Dedifferentiated amniotic fluid mesenchymal stem cell (primary cell): ENCODE data around the gene TRAPPC12.
"Not testable (repeated sequence)": the region's sequence is repeated elsewhere in the genome, so short reads cannot be mapped to it uniquely, and the experiment has no call there.

ENCODE experiments used
- DNase-seq: peaks from one replicate; pipeline ENCODE4 v3.0.0-alpha.2; 2016; ENCODE audit errors: extremely low spot score

The TRAPPC12 gene

GRCh38 chr2:3379647-3380534 lies at the start of gene TRAPPC12:
TSS of gene TRAPPC12 (plus strand) at chr2:3379694. CDS start at chr2:3387624, 7,930 bp downstream.
- DNase-seq: peak; percentile 84

- DNase-seq: no peak
Observed at GRCh38 chr2:3332133-3332532, 47.4 kb upstream of the TRAPPC12 start.

DNA sequence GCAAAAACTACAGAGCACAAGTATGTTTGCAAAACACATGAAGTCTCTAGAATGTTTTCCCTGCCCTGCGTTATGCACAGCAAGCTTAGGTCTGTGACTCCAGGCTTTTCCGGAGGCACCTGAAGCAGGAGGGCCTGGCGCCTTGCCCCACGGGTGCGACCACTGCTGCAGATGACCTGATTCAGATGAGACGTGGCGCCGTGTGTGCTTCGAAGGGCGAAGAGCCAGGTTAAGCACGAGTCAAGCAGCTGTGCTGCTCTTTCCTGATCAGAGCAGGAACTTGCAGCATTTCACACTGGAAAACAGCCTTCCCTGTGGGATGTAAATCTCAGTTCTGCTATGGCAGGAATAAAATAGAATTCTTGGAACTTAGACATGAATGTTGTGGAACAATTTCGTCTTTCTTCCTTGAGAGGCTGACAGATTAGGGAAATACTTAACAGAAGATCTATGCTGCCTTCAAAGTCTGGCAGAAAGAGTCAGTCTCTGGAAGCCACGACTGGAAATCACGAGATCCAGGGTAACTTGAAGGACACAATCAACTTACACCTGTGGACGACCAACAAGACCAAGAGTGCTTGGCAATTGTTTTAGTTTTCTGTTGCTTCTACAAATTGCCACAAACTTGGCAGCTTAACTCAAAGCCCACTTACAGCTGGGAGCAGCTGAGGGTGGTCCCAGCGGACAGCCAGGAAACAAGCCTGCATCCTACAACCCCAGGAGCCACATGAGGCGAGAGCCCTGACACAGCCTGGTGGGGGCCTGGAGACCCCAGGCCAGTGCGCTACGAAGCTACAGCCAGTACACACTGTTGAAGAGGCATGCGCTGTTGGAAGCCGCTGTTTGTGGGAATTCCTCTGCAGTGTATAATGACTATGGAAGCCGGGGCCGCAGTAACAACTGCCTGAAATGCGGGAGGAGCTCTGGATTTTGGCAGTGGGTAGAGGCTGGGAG lies 44.8 kb upstream of the TRAPPC12 start:
- no peak for DNase-seq

GRCh38 chr2:3336844-3337243 lies 42.6 kb upstream of the TRAPPC12 start:
- no peak for DNase-seq

- no peak for DNase-seq
Observed at GRCh38 chr2:3338340-3338739, 41.2 kb upstream of the TRAPPC12 start.

DNA sequence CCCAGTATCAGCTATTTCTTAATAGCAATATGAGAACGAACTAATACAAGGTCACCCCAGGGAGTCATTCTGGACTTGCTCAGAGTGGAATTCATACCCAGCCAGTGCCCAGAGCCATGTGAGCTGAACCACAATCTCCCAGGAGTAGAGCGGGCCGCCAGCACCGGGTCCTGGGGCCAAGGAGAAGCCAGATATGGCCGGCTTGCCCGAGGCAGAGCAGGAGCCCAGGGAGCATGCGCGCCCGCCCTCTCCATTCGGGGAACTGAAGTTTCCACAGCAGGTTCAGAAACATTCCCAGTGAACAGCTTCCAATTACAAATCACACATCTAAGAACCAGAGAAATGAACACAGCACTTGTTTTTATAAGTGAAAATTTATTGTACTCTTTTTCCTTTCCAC lies 39.4 kb upstream of the TRAPPC12 start:
- no peak for DNase-seq

DNA sequence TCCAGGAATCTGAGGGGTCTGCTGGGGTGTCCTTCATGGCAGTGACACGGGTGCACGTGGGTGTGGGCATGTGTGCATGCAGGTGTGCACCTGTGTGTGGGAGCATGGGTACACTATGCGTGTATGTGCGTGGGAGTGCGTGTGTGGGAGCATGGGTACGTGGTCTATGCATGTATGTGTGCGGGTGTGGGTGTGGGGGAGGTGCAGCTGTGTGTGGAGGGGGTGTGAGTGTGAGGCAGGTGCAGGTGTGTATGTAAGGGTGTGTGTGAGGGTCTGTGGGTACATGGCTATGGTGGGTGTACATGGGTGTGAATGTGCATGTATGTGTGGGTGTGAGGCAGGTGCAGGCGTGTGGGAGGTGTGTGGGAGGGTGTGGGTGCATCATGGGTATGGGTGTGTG lies 38.2 kb upstream of the TRAPPC12 start:
- no peak for DNase-seq

- no peak for DNase-seq
Observed at GRCh38 chr2:3342324-3342723, 37.2 kb upstream of the TRAPPC12 start.

DNA sequence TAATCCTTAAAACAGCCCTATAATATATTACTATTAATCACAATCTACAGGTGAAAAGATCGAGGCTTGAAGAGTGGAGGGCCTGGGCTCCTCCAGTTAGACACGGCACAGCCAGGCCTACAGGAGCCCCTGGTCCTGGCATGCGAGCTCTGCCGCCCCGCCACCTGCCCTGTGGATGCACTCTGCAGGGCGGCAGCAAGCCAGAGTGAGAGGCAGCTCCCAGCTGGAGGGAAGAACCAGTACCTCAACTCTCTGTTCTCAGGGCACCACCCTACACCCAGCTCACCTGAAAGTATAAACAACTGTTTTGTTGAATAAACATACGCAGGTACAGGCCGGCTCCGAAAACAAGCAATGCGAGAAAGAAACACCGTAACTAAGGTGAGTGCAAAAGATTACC lies 36.5 kb upstream of the TRAPPC12 start:
- DNase-seq: no peak

DNA sequence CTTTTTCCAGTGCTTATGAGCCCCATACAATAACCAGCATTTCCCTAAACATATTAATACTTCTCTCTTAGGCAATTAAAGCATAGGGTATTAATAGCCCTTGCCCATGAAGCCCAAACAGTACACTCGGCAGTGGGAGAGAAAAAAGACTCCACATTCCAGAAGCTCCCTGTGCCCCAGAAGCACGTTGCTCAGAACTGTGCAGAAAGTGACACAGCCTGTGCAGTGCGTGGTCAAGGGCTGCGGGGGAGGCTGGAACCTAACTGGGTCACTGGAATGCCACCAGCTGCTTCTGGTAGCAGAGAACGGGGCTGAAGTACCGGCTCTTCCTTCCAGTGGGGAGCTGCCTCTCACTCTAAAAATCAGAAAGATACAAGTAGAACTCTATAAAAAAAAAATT lies 34.6 kb upstream of the TRAPPC12 start:
- DNase-seq: no peak

DNA sequence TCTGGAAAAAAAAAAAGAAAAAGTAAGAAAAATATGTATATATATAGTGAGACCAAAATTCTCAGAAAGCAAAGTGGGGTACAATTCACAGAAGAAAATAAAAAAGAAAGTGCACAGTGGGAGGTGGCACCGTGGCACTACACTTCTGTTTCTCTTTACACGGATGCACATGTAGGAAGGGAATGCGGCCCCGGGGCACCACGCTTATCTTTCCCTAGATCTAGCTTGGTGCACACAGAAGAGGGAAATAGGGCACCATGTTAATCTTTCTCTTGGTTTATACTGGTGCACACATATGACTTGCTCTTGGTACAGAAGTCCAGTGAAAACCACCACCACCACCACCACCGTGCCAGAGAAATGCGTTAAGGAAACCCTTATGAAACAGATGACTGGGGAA lies 33.9 kb upstream of the TRAPPC12 start:
- no peak for DNase-seq

DNA sequence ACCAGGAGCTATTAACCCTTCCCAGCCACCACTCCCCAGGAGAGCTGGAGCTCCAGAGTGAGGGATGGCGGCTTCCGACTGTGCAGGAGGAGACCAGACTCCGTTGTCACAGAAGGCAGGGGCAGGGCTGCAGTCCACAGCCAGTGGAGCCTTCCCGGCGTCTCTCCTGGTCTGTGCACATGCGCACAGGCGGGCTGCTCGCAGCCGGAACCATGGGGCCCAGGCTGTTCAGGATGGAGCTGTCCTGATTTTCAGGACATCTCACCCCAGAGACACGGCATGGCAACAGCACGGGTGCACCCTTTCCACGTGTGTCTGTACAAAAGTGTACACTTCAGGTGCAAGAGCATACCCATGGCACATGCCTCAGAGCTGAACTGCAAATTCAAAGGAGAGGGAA lies 30.7 kb upstream of the TRAPPC12 start:
- DNase-seq: no peak

DNA sequence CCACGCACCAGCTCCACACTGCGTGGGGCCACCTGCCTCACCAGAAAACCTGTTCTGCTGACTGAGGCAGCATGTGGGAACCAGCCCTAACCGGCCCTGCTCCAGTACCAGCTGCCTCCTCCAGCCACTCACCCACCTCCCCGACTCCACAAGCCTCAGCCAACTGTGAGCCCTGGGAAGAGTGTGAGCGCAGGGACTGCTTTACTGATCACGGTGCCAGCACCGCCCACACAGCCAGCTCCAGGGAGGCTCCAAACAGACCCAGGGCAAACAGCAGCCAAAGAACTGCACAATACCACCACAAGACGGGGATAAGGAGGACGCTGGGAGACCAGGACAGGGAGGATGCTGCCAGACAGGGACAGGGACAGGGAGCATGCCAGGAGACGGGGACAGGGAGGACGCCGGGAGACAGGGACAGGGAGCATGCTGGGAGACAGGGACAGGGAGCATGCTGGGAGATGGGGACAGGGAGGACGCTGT lies 30.2 kb upstream of the TRAPPC12 start:
- no peak for DNase-seq

DNA sequence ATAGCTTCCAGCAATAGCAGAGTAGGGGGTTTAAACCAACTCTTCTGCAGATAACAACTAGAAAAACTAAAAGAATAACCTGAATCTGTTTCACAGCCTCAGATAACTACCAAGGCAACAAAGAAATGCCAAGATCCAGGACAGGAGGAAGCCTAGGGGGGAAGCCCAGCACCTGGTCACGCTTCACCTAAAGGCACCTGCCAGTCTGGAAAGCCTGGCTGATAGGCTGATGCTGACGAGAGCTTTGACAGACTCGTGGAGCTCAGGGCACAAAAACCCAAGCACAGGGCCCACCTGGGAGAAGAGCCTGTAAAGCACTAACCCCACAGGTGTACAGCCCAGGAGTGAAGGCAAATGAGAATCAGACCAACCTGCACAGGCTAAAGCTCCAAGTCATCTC lies 24.5 kb upstream of the TRAPPC12 start:
- no peak for DNase-seq

GRCh38 chr2:3355951-3356569 lies 23.4 kb upstream of the TRAPPC12 start:
- DNase-seq: no peak

DNA sequence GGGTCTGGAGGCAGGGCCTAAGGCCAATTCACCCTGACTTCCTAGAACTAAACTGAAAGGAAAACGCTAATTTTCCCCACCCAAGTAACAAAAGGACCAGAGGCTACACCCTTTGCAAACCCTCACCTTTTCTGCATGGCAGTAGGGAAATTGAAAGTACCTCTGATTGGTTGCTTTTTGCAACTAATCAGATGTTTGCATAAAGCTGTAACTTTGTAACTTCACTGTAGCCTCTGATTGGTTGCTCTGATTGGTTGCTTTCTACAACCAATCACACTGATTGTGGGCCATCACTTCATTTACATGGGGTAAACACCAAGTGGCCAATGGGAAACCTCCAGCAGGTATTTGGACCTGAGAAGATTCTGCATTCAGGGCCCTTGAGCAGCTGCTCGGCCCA lies 22.7 kb upstream of the TRAPPC12 start:
- no peak for DNase-seq

DNA sequence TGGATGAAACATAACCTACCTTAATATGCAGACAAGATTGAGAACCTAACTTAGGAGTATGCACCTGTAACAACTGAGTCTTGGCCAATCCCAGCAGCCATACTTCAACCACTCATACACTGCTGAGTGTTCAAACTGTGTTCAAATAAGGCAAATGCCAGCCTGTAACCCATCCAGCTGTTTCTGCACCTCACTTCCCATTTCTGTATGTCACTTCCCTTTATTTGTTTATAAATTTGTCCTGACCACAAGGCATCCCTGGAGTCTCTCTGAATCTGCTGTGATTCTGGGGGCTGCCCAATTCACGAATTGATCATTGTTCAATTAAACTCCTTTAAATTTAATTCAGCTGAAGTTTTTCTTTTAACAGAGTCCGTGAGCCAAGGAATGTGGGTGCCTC lies 22.0 kb upstream of the TRAPPC12 start:
- DNase-seq: not testable (repeated sequence)

DNA sequence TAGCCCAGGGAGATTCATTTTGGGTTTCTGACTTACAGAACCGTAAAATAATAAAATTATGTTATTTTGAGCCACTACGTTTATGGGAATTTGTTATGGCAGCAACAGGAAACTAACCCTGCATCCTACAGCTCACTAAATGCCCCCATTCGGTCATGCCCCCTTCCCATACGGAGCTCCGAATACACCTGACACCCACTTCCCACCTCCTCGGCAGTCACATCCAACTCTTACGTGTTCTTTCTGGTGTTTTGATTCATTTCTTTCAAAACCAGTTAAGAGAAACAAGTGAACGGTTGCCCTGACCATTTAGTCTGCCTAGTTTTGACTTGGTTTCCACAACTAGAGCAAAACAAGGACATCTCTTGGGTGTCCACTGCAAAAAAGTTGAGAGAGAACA lies 21.6 kb upstream of the TRAPPC12 start:
- DNase-seq: no peak

DNA sequence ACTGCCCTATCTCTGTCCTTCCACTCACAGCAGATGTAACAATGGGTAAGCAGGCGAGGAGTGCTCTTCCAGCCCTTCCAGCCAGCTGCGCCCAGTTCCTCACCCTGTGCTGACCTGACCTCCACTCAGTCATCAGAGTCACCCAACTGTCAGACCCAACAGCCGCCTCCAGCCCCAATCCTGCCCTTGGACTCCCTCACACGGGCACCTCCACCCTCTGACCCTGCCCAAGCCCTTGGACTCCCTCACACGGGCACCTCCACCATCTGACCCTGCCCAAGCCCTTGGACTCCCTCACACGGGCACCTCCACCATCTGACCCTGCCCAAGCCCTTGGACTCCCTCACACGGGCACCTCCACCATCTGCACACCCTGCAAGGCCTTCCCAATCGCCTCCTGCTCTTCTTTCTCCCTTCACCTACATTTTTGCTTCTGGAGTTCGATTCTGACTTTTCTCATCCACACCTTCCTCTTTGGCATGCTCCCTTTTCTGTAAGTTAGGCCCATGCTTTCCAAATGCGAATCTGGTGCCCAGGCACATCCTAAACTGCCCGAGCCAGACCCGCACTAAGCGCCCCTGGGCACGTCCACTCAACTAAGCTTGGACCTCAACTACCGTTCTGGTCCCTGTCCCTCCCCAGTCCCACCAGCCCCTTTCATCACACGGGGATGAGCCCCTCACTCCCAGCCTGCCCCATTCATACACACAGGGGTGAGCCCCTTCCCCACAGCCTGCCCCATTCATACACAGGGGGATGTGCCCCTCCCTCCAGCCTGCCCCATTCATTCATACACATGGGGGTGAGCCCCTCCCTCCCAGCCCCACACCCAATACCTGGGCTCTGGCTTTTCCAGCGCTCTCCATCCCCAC lies 17.7 kb upstream of the TRAPPC12 start:
- no peak for DNase-seq

DNA sequence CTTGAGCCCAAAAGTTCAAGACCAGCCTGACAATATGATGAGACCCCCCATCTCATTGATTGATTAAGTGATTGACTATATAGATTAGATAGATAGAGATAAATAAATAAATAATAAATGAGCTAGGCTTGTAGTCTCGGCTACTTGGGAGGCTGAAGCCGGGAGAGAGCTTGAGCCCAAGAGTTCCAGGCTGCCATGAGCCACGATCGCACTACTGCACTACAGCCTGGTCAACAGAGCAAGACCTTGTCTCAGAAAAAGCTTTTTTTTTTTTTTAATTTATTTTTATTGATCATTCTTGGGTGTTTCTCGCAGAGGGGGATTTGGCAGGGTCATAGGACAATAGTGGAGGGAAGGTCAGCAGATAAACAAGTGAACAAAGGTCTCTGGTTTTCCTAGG lies 14.3 kb upstream of the TRAPPC12 start:
- no peak for DNase-seq

DNA sequence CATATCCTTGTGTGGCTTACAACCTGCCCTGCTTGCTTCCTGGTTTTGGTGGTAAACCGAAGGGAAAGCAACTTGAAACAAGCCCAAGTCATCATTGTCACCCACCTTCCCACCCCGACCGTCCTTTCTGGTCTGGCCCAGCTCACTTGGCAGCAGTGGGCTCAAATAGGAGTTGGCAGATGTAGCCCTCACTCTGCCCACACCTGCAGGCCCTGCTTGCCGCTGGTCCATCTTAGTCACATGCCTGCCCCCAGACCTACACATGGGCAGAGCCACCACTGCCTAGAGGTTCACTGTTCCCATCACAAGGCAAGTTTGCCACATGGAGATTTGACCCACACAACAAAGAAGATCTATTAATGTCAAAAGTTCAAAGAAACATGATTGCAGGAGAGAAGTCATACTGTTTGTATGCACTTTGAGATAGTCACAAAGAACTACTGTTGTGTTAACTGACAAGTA lies 11.2 kb upstream of the TRAPPC12 start:
- no peak for DNase-seq
